IMR-90 (cell line): ENCODE results near the gene RIPOR2. TPM values are rescaled to one million over a fixed set of nuclear protein-coding genes. Genes with fewer than 3 reads are reported as not detected.

Source experiments
- ATAC-seq: fragments of 200-7000 bp; cut with Tn5 transposase; 2 replicates; pipeline ENCODE4 v1.9.1; 2020; ENCODE audit warnings: low read depth, mild to moderate bottlenecking, moderate library complexity
- BruUV-seq: library from RNA; stranded (reverse); fragments of 400-500 nt; replicated peaks from 2 replicates; lab custom pipeline; 2021; lab: Mats Ljungman, UMichigan
- CTCF ChIA-PET: fragments of 300-600 bp; formaldehyde crosslinking; extraction: SDS; loops from one replicate; lab custom pipeline; 2021; ENCODE audit warnings: antibody characterized with exemption; lab: Yijun Ruan, JAX
- POLR2A ChIA-PET: fragments of 300-600 bp; sonication (Branson Sonifier 250); formaldehyde crosslinking; loops from one replicate; lab custom pipeline; 2022; ENCODE audit warnings: antibody characterized with exemption; ENCODE audit not compliant: unreplicated experiment; lab: Charles Lee
- DNase-seq: peaks from one replicate; pipeline ENCODE4 v3.0.0; 2013
- H2AFZ ChIP-seq: replicated peaks from 2 replicates; pipeline ENCODE3; 2013; ENCODE audit warnings: low read length, mild to moderate bottlenecking; ENCODE audit not compliant: poor library complexity
- H2AK5ac ChIP-seq: 2 replicates; pipeline ENCODE4 v1.6.1; 2013; ENCODE audit warnings: low read depth, low read length, inconsistent platforms
- H2AK9ac ChIP-seq: replicated peaks from 2 replicates; pipeline ENCODE3; 2013; ENCODE audit warnings: mild to moderate bottlenecking, low read depth, low read length, moderate library complexity; ENCODE audit not compliant: poor library complexity
- H2BK120ac ChIP-seq: 2 replicates; pipeline ENCODE4 v1.6.1; 2013; ENCODE audit warnings: low read depth, low read length, inconsistent platforms
- H2BK15ac ChIP-seq: 3 replicates; pipeline ENCODE4 v1.6.1; 2013; ENCODE audit warnings: low read depth, low read length, inconsistent platforms
- H2BK20ac ChIP-seq: 2 replicates; pipeline ENCODE4 v1.6.1; 2013; ENCODE audit warnings: low read depth, mild to moderate bottlenecking, inconsistent platforms, low read length, moderate library complexity
- H2BK5ac ChIP-seq: 2 replicates; pipeline ENCODE4 v1.6.1; 2013; ENCODE audit warnings: mild to moderate bottlenecking, low read depth, low read length, inconsistent platforms; ENCODE audit not compliant: poor library complexity, severe bottlenecking
- H3K14ac ChIP-seq: replicated peaks from 2 replicates; pipeline ENCODE4 v1.6.1; 2013; ENCODE audit warnings: low read depth, low read length, inconsistent platforms
- H3K18ac ChIP-seq: 2 replicates; pipeline ENCODE4 v1.6.1; 2013; ENCODE audit warnings: low read depth, low read length, control low read depth
- H3K23ac ChIP-seq: 2 replicates; pipeline ENCODE4 v1.6.1; 2013; ENCODE audit warnings: low read depth, low read length, inconsistent platforms
- H3K27ac ChIP-seq: 2 replicates; pipeline ENCODE4 v1.5.1; 2013; ENCODE audit warnings: mild to moderate bottlenecking, control low read depth, low read length; ENCODE audit not compliant: insufficient read depth
- H3K27me3 ChIP-seq: 2 replicates; pipeline ENCODE4 v1.6.1; 2013; ENCODE audit warnings: low read length; ENCODE audit not compliant: control insufficient read depth, insufficient read depth
- H3K36me3 ChIP-seq: 2 replicates; pipeline ENCODE4 v1.6.1; 2013; ENCODE audit warnings: low read length, mixed read lengths; ENCODE audit not compliant: control insufficient read depth, insufficient read depth
- H3K4ac ChIP-seq: 2 replicates; pipeline ENCODE4 v1.6.1; 2013; ENCODE audit warnings: low read depth, low read length, inconsistent platforms
- H3K4me1 ChIP-seq: 2 replicates; pipeline ENCODE4 v1.6.1; 2013; ENCODE audit warnings: low read length, mixed read lengths; ENCODE audit not compliant: control insufficient read depth, insufficient read depth
- H3K4me2 ChIP-seq: 2 replicates; pipeline ENCODE4 v1.6.1; 2013; ENCODE audit warnings: low read depth, mild to moderate bottlenecking, control low read depth, low read length, moderate library complexity
- H3K4me3 ChIP-seq: 2 replicates; pipeline ENCODE4 v1.5.1; 2013; ENCODE audit warnings: low read depth, mild to moderate bottlenecking, control low read depth, low read length, moderate library complexity; ENCODE audit not compliant: insufficient read depth
- H3K56ac ChIP-seq: 2 replicates; pipeline ENCODE4 v1.6.1; 2013; ENCODE audit warnings: low read length, inconsistent platforms; ENCODE audit not compliant: insufficient read depth; ENCODE audit errors: extremely low read depth
- H3K79me1 ChIP-seq, 2 experiments: 2 replicates each; pipeline ENCODE4 v1.6.1; 2013; ENCODE audit warnings: low read length in 2 of 2, inconsistent platforms in 1 of 2, low read depth in 1 of 2
- H3K9ac ChIP-seq: 2 replicates; pipeline ENCODE4 v1.6.1; 2013; ENCODE audit warnings: low read depth, low read length, control low read depth
- H3K9me1 ChIP-seq: 2 replicates; pipeline ENCODE4 v1.6.1; 2013; ENCODE audit warnings: low read length, inconsistent platforms; ENCODE audit not compliant: insufficient read depth
- H3K9me3 ChIP-seq: 2 replicates; pipeline ENCODE4 v1.6.1; 2013; ENCODE audit warnings: low read length; ENCODE audit not compliant: control insufficient read depth, insufficient read depth
- H4K20me1 ChIP-seq: 2 replicates; pipeline ENCODE4 v1.6.1; 2013; ENCODE audit warnings: low read length, inconsistent platforms; ENCODE audit not compliant: insufficient read depth
- H4K5ac ChIP-seq: 2 replicates; pipeline ENCODE4 v1.6.1; 2013; ENCODE audit warnings: mild to moderate bottlenecking, low read depth, low read length, control low read depth
- H4K8ac ChIP-seq, 2 experiments: 2 replicates each; pipeline ENCODE4 v1.6.1; 2013; ENCODE audit warnings: low read depth in 2 of 2, low read length in 2 of 2, control low read depth in 1 of 2, inconsistent platforms in 1 of 2
- H4K91ac ChIP-seq: 2 replicates; pipeline ENCODE4 v1.6.1; 2013; ENCODE audit warnings: low read depth, low read length, inconsistent platforms; ENCODE audit not compliant: insufficient read depth
- BHLHE40 ChIP-seq: fragments of 150-350 bp; IDR thresholded peaks from 2 replicates; pipeline ENCODE4 v1.6.1; 2016; ENCODE audit warnings: mild to moderate bottlenecking, low read depth, low read length
- CEBPB ChIP-seq: IDR thresholded peaks from 2 replicates; pipeline ENCODE4 v1.6.1; 2012; ENCODE audit warnings: low read depth, low read length, improper control_type of control experiment
- CHD1 ChIP-seq: IDR thresholded peaks from 2 replicates; pipeline ENCODE4 v1.6.1; 2012; ENCODE audit warnings: low read depth, low read length, improper control_type of control experiment
- CTCF ChIP-seq: conservative IDR thresholded peaks from 2 replicates; pipeline ENCODE4 v1.5.1; 2012; ENCODE audit warnings: mild to moderate bottlenecking, low read depth, low read length, improper control_type of control experiment
- ELK1 ChIP-seq: fragments of 150-350 bp; IDR thresholded peaks from 2 replicates; pipeline ENCODE4 v1.6.1; 2016; ENCODE audit warnings: low read depth, mild to moderate bottlenecking, low read length, moderate library complexity, borderline replicate concordance
- FOS ChIP-seq: fragments of 150-350 bp; IDR thresholded peaks from 2 replicates; pipeline ENCODE4 v1.6.1; 2016; ENCODE audit warnings: low read depth, low read length
- MAFK ChIP-seq: IDR thresholded peaks from 2 replicates; pipeline ENCODE4 v1.6.1; 2012; ENCODE audit warnings: low read depth, low read length, improper control_type of control experiment
- MAZ ChIP-seq: IDR thresholded peaks from 2 replicates; pipeline ENCODE4 v1.6.1; 2012; ENCODE audit warnings: low read depth, mild to moderate bottlenecking, low read length, improper control_type of control experiment, moderate library complexity, borderline replicate concordance
- MXI1 ChIP-seq: IDR thresholded peaks from 2 replicates; pipeline ENCODE4 v1.6.1; 2012; ENCODE audit warnings: low read depth, mild to moderate bottlenecking, low read length, moderate library complexity, borderline replicate concordance
- NFE2L2 ChIP-seq: fragments of 150-350 bp; IDR thresholded peaks from 2 replicates; pipeline ENCODE4 v1.6.1; 2016; ENCODE audit warnings: low read depth, mild to moderate bottlenecking, low read length
- POLR2A ChIP-seq: IDR thresholded peaks from 2 replicates; pipeline ENCODE4 v1.6.1; 2012; ENCODE audit warnings: mild to moderate bottlenecking, low read depth, low read length
- RAD21 ChIP-seq: IDR thresholded peaks from 2 replicates; pipeline ENCODE4 v1.6.1; 2012; ENCODE audit warnings: low read length, improper control_type of control experiment
- RCOR1 ChIP-seq: IDR thresholded peaks from 2 replicates; pipeline ENCODE4 v1.6.1; 2012; ENCODE audit warnings: mild to moderate bottlenecking, low read length, improper control_type of control experiment; ENCODE audit not compliant: insufficient replicate concordance
- RFX5 ChIP-seq: IDR thresholded peaks from 2 replicates; pipeline ENCODE4 v1.8.0; 2012; ENCODE audit warnings: low read depth, mild to moderate bottlenecking, low read length, moderate library complexity
- SMC3 ChIP-seq: fragments of 150-350 bp; IDR thresholded peaks from 2 replicates; pipeline ENCODE4 v1.6.1; 2016; ENCODE audit warnings: low read depth, mild to moderate bottlenecking, antibody characterized with exemption, low read length, moderate library complexity
- whole genome bisulfite sequencing, 2 experiments: methylation state at CpG; one replicate each; pipeline versions ENCODE4 v1.1.5 to v1.1.7; 2013; ENCODE audit warnings: missing lambda C conversion rate in 2 of 2; ENCODE audit not compliant: insufficient read length in 1 of 2; ENCODE audit errors: extremely low coverage in 2 of 2; 5-methylcytosine and 5-hydroxymethylcytosine counted together
- dilution Hi-C: fragments of 300-500 bp; cut with HindIII; formaldehyde crosslinking; loops from one replicate; pipeline ENCODE4 v1.14.3; 2018; ENCODE audit warnings: low sequenced_read_pairs; ENCODE audit not compliant: unreplicated experiment
- in situ Hi-C: fragments of 300-500 bp; cut with MboI; formaldehyde crosslinking; loops from 3 replicates; pipeline ENCODE4 v1.14.3; 2019; ENCODE audit warnings: low sequenced_read_pairs, inconsistent platforms, mixed read lengths
- intact Hi-C: fragments of 100-400 bp; cut with micrococcal nuclease; formaldehyde crosslinking; loops from 2 replicates; pipeline ENCODE4 v1.10.0; 2022
- polyA plus RNA-seq, 3 experiments: library from polyadenylated mRNA; depleted of rRNA; stranded (reverse); fragments of >200 nt; gene quantifications; 2 replicates each; pipeline ENCODE4 v1.2.3, GENCODE V29; 2012; ENCODE audit warnings: low replicate concordance in 1 of 3
- total RNA-seq: library from RNA; depleted of rRNA; stranded (reverse); fragments of >200 nt; gene quantifications from 2 replicates; pipeline ENCODE4 v1.2.3, GENCODE V29; 2012
- TF ChIP-seq, protein P1 (sequence below): fragments of 150-350 bp; IDR thresholded peaks from 2 replicates; pipeline ENCODE4 v1.6.1; 2017; ENCODE audit warnings: mild to moderate bottlenecking, antibody characterized with exemption, low read length, low read depth

RIPOR2 gene
- total and polyA plus RNA-seq, 2 of the 4 experiments (the other 2 are of a cell fraction) = 1.1 to 1.2 TPM

DNA sequence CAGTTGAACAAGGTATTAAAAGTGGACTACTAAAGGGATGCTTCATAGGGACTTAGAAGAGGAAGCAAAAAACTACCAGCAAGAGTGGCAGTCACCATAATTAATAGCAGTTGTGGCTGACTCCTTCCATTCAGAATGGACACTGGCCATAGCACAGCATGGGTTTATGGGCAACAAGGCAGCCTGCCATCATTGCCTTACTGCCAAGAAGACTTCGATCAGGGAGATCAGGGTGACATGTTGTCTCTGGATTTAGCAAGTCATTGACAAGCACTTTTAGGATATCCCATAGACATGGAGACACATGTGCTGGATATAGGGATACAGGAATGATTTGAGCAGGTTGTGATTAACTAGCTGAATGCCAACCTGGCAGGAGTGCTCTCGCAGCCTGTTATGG, 35.3 kb upstream of the RIPOR2 start:
- Histone ChIP-seq H2BK5ac (no peak overlapping the region), H3K14ac (no peak overlapping the region), H3K18ac (no peak overlapping the region), H2AFZ (no peak overlapping the region), H3K4me3 (no peak overlapping the region), H2BK20ac (no peak overlapping the region), H3K9ac (no peak overlapping the region), H3K27me3 (no peaks in the 10 kb centered on the region), H3K79me1 (no peaks in the 10 kb centered on the region), H2BK120ac (no peak overlapping the region), H3K9me3 (no peaks in the 10 kb centered on the region), H3K9me1 (no peaks in the 10 kb centered on the region; the same call in 1 of the 2 replicates), H3K4me1 (no peaks in the 10 kb centered on the region), H4K20me1 (no peaks in the 10 kb centered on the region), H2BK15ac (no peak overlapping the region), H4K5ac (no peak overlapping the region), H4K8ac (no peak overlapping the region), H4K91ac (no peak overlapping the region), H3K23ac (no peak overlapping the region), H3K27ac (no peak overlapping the region), H3K56ac (no peak overlapping the region), H3K4ac (no peak overlapping the region), H2AK9ac (no peak overlapping the region), H2AK5ac (no peak overlapping the region; the same call in 1 of the 2 replicates), H3K4me2 (no peak overlapping the region), H3K36me3 (no peaks in the 10 kb centered on the region)
- no peak for DNase-seq
- dilution Hi-C loops (no loop called here), intact Hi-C loops (no loop called here), in situ Hi-C loops (no loop called here)
- no TSS peak for BruUV-seq
- POLR2A ChIA-PET = no interaction called here
- TF ChIP-seq BHLHE40 = no peak
- no peak for TF ChIP-seq NFE2L2
- no peak for TF ChIP-seq POLR2A
- TF ChIP-seq CTCF = no peak
- no peak for TF ChIP-seq SMC3
- no peak for TF ChIP-seq MAZ
- TF ChIP-seq MAFK = no peak
- no peak for TF ChIP-seq CEBPB
- TF ChIP-seq RCOR1 = no peak
- TF ChIP-seq FOS = no peak
- TF ChIP-seq RAD21 = no peak
- TF ChIP-seq MXI1 = no peak
- TF ChIP-seq RFX5 = no peak
- TF ChIP-seq, protein P1, sequence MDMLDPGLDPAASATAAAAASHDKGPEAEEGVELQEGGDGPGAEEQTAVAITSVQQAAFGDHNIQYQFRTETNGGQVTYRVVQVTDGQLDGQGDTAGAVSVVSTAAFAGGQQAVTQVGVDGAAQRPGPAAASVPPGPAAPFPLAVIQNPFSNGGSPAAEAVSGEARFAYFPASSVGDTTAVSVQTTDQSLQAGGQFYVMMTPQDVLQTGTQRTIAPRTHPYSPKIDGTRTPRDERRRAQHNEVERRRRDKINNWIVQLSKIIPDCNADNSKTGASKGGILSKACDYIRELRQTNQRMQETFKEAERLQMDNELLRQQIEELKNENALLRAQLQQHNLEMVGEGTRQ = no peak
- no peak for TF ChIP-seq CHD1
- TF ChIP-seq ELK1 = no peak
- WGBS, 2 experiments = 100% methylated on average over 1 of the region's 2 CpGs; no CpG with 5 or more reads in 1 of the 2 experiments
- no peak for ATAC-seq
- CTCF ChIA-PET = no interaction called here
